Bronchial epithelial cell (primary cell): ENCODE data around the gene ZNF615. TPM values are rescaled to one million over a fixed set of nuclear protein-coding genes. Genes with fewer than 3 reads are reported as not detected.

Source experiments
- DNase-seq: peaks from one replicate; pipeline ENCODE4 v3.0.0-alpha.2; 2010; ENCODE audit warnings: low read depth
- FAIRE-seq: peaks from 2 replicates; lab custom pipeline; 2011; peaks lifted over from hg19 to GRCh38; lab: Jason Lieb, UNC
- H3K27me3 ChIP-seq: 2 replicates; pipeline ENCODE4 v1.5.1; 2011; ENCODE audit warnings: low read length; ENCODE audit not compliant: control insufficient read depth, insufficient read depth
- H3K36me3 ChIP-seq: 2 replicates; pipeline ENCODE4 v1.5.1; 2011; ENCODE audit warnings: low read length; ENCODE audit not compliant: control insufficient read depth, insufficient read depth
- H3K4me3 ChIP-seq: 2 replicates; pipeline ENCODE4 v1.5.1; 2011; ENCODE audit warnings: mild to moderate bottlenecking, low read depth, low read length, control low read depth
- CTCF ChIP-seq: IDR thresholded peaks from 2 replicates; pipeline ENCODE4 v1.5.1; 2011; ENCODE audit warnings: mild to moderate bottlenecking, moderate library complexity, low read length, control low read depth, inconsistent platforms; ENCODE audit not compliant: insufficient read depth, severe bottlenecking
- total RNA-seq: library from RNA; depleted of rRNA; stranded (reverse); fragments of >200 nt; gene quantifications from 2 replicates; pipeline ENCODE4 v1.2.1, GENCODE V29; 2014

Gene ZNF615
- total RNA-seq, 1 donor from 2014 or later: 9.0 TPM

- TF ChIP-seq CTCF: no peak
- no peak for FAIRE-seq
- H3K27me3 ChIP-seq: no peaks in the 10 kb centered on the region
These were observed 2.7 kb upstream of the ZNF615 start for GRCh38 chr19:52010674-52011073.

GRCh38 chr19:52007451-52007805 is 583 bp downstream of the ZNF615 start:
- H3K27me3 ChIP-seq: no peaks in the 10 kb centered on the region
- TF ChIP-seq CTCF: no peak
- H3K36me3 ChIP-seq: peaks cover 2% of the 10 kb centered on the region
- peak overlapping the region; percentile 94 for H3K4me3 ChIP-seq
- no peak for DNase-seq
- no peak for FAIRE-seq

More at GRCh38 chr19:52010674-52011073, 2.7 kb upstream of the ZNF615 start:
- no peak overlapping the region for H3K4me3 ChIP-seq
- DNase-seq: no peak
- H3K36me3 ChIP-seq: no peaks in the 10 kb centered on the region

GRCh38 chr19:51994048-51994644 is 13.9 kb downstream of the ZNF615 start:
- H3K36me3 ChIP-seq: no peaks in the 10 kb centered on the region
- H3K4me3 ChIP-seq: no peak overlapping the region
- DNase-seq: no peak
- H3K27me3 ChIP-seq: no peaks in the 10 kb centered on the region
- peak; percentile 28 for FAIRE-seq
- no peak for TF ChIP-seq CTCF

- H3K27me3 ChIP-seq: no peaks in the 10 kb centered on the region
- no peak for DNase-seq
- H3K36me3 ChIP-seq: no peaks in the 10 kb centered on the region
- no peak for FAIRE-seq
- no peak overlapping the region for H3K4me3 ChIP-seq
- no peak for TF ChIP-seq CTCF
These were observed 14.6 kb downstream of the ZNF615 start for GRCh38 chr19:51993422-51993821.

- Histone ChIP-seq H3K36me3 (no peaks in the 10 kb centered on the region), H3K4me3 (peak within 1 kb of the TSS; percentile 85), H3K27me3 (no peaks in the 10 kb centered on the region)
- FAIRE-seq (peak; percentile 87), DNase-seq (peak; percentile 89)
- TF ChIP-seq CTCF: no peak
These were observed 21.4 kb downstream of the ZNF615 start, which contains the start of gene ZNF350 for GRCh38 chr19:51986309-51987291. TSS of gene ZNF350 (minus strand) at chr19:51986840. CDS start at chr19:51974360, 12,480 bp downstream.
